Esophagus muscularis mucosa (tissue), 4 donors: ENCODE data around the gene FAM181A. TPM values are rescaled to one million over a fixed set of nuclear protein-coding genes. Genes with fewer than 3 reads are reported as not detected.

Experiments
- DNase-seq: peaks from one replicate; pipeline ENCODE4 v3.0.0-alpha.2; 2017; ENCODE audit errors: extremely low spot score
- H3K27ac ChIP-seq, 4 donors: fragments of 200-600 bp; sonication (generic); replicated peaks in 1 of 4; 1 replicate in 3 of 4; 2 replicates in 1 of 4; pipeline ENCODE4 v1.5.1; 2016 to 2019; ENCODE audit warnings: mild to moderate bottlenecking in 1 of 4
- H3K27me3 ChIP-seq, 4 donors: fragments of 200-600 bp; sonication (generic); one replicate each; pipeline versions ENCODE4 v1.5.1 to v1.6.0; 2016 to 2019
- H3K36me3 ChIP-seq, 4 donors: fragments of 200-600 bp; sonication (generic); one replicate each; pipeline ENCODE4 v1.5.1; 2016 to 2019
- H3K4me1 ChIP-seq, 4 donors: fragments of 200-600 bp; sonication (generic); one replicate each; pipeline ENCODE4 v1.5.1; 2016 to 2019
- H3K4me3 ChIP-seq, 4 donors: fragments of 200-600 bp; sonication (generic); 1 replicate in 2 of 4; 2 replicates in 2 of 4; pipeline ENCODE4 v1.5.1; 2016 to 2019; ENCODE audit warnings: mild to moderate bottlenecking in 4 of 4, moderate library complexity in 1 of 4
- H3K9me3 ChIP-seq, 4 donors: fragments of 200-600 bp; sonication (generic); 1 replicate in 3 of 4; 2 replicates in 1 of 4; pipeline ENCODE4 v1.5.1; 2016 to 2019
- EP300 ChIP-seq: sonication (generic); formaldehyde crosslinking; IDR thresholded peaks from one replicate; pipeline ENCODE4 v1.6.1; 2017; ENCODE audit warnings: antibody characterized with exemption
- POLR2A ChIP-seq: fragments of 450-650 bp; IDR thresholded peaks from one replicate; pipeline ENCODE4 v1.6.1; 2017; ENCODE audit warnings: antibody characterized with exemption, moderate library complexity, mild to moderate bottlenecking, low read depth
- POLR2AphosphoS5 ChIP-seq, 2 donors: sonication (generic); formaldehyde crosslinking; IDR thresholded peaks; one replicate each; pipeline ENCODE4 v1.6.1; 2017; ENCODE audit warnings: antibody characterized with exemption in 2 of 2
- WGBS: methylation state at CpG from one replicate; pipeline ENCODE4 v1.1.5; 2018; 5-methylcytosine and 5-hydroxymethylcytosine counted together
- intact Hi-C: fragments of 100-400 bp; cut with DNase I; formaldehyde crosslinking; loops from one replicate; pipeline ENCODE4 v1.15.1; 2023
- total RNA-seq, 4 donors: library from RNA; depleted of rRNA; stranded (reverse); fragments of >200 nt; gene quantifications; one replicate each; pipeline versions ENCODE4 v1.1.0 to v1.2.1, GENCODE V29; 2016
- TF ChIP-seq, protein P1 (sequence below), 3 experiments: fragments of 200-600 bp in 2 of 3; fragments of 450-650 bp in 1 of 3; sonication (generic) in 2 of 3; IDR thresholded peaks; one replicate each; pipeline ENCODE4 v1.5.1; 2017 to 2019; ENCODE audit warnings: antibody characterized with exemption in 3 of 3, mild to moderate bottlenecking in 2 of 3, moderate library complexity in 1 of 3

The FAM181A gene
- total RNA-seq, 4 donors from 2014 or later, result not detected

DNA sequence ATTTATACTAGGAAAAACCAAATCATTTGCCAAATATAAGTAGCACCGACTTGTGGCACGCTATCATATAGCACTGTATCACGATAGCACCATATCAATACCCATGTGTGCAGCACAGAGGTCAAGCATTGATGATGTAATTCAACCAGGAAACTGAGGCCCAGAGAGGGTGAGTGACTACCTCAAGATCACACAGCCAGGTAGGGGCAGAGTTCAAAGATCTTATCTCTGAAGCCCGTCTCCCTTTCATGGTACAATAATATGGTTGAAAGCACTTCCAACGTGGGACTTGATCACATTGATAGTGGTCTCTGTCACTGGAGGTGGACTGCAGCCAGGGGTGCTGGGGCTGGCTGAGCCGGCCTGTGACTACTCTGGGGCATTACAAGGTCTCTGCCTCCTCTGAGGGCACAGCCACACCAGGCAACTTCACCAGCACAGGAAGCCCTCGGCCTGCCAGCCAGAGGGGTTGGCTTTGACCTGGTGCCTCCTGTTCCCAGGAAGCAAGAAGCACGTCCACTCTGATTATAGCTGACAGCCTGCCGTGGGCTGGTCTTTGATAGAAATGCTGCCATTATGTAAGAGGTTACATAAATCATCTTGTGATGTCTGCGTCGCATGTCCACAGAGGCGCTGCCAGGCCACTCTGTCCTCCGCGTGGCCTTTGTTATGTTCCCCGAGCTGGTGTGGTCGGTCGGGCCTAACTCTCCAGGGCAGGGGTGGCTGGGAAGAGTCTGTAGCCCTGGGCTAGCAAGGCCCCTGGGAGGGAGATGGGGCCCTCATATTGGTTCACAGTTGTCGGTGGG lies 5.9 kb upstream of the FAM181A start:
- DNase-seq, result no peak
- Histone ChIP-seq H3K4me3 (no peak overlapping the region), H3K27ac (no peak overlapping the region), H3K9me3 (peaks cover 0 to 7% (median 0%) of the 10 kb centered on the region in 4 donors), H3K36me3 (no peaks in the 10 kb centered on the region), H3K4me1 (no peaks in the 10 kb centered on the region), H3K27me3 (no peaks in the 10 kb centered on the region)
- 88% methylated on average over 18 of the region's 18 CpGs for WGBS
- intact Hi-C loops, result no loop called here
- TF ChIP-seq POLR2A (no peak), EP300 (no peak), POLR2AphosphoS5 (IDR thresholded peaks at IDR 0.05) (no peak)
- TF ChIP-seq, protein P1, sequence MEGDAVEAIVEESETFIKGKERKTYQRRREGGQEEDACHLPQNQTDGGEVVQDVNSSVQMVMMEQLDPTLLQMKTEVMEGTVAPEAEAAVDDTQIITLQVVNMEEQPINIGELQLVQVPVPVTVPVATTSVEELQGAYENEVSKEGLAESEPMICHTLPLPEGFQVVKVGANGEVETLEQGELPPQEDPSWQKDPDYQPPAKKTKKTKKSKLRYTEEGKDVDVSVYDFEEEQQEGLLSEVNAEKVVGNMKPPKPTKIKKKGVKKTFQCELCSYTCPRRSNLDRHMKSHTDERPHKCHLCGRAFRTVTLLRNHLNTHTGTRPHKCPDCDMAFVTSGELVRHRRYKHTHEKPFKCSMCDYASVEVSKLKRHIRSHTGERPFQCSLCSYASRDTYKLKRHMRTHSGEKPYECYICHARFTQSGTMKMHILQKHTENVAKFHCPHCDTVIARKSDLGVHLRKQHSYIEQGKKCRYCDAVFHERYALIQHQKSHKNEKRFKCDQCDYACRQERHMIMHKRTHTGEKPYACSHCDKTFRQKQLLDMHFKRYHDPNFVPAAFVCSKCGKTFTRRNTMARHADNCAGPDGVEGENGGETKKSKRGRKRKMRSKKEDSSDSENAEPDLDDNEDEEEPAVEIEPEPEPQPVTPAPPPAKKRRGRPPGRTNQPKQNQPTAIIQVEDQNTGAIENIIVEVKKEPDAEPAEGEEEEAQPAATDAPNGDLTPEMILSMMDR (IDR thresholded peaks at IDR 0.05), result no peak

DNA sequence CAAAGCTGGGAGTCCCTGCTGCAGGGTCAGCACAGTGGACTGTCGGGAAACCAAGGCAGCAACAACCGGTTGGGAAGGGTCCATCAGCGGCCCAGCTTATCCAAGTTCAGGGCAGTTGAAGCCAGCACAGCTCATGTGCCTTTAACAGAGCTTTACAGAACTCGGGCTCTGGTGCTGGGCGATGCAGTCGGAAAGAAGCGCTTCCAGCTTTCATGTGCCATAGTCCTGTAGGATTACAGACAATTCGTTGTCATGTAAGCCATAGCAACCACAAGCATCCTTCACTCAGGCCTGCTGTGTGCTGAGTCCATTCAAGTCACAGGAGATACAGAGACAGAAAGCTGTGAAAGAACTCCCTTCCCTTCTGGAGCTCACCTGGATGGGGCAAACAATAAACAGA lies 3.5 kb upstream of the FAM181A start:
- H3K9me3 ChIP-seq, result peaks cover 0 to 7% (median 0%) of the 10 kb centered on the region in 4 donors
- TF ChIP-seq, protein P1 (IDR thresholded peaks at IDR 0.05), result no peak
- TF ChIP-seq POLR2A (no peak), POLR2AphosphoS5 (IDR thresholded peaks at IDR 0.05) (no peak), EP300 (no peak)
- no peak for DNase-seq
- 89% methylated on average over 5 of the region's 8 CpGs for WGBS
- no peaks in the 10 kb centered on the region for H3K27me3 ChIP-seq
- H3K4me3 ChIP-seq, result no peak overlapping the region
- intact Hi-C loops, result no loop called here
- no peaks in the 10 kb centered on the region for H3K36me3 ChIP-seq
- H3K27ac ChIP-seq, result no peak overlapping the region
- H3K4me1 ChIP-seq, result peaks cover 0 to 14% (median 5%) of the 10 kb centered on the region in 4 donors

DNA sequence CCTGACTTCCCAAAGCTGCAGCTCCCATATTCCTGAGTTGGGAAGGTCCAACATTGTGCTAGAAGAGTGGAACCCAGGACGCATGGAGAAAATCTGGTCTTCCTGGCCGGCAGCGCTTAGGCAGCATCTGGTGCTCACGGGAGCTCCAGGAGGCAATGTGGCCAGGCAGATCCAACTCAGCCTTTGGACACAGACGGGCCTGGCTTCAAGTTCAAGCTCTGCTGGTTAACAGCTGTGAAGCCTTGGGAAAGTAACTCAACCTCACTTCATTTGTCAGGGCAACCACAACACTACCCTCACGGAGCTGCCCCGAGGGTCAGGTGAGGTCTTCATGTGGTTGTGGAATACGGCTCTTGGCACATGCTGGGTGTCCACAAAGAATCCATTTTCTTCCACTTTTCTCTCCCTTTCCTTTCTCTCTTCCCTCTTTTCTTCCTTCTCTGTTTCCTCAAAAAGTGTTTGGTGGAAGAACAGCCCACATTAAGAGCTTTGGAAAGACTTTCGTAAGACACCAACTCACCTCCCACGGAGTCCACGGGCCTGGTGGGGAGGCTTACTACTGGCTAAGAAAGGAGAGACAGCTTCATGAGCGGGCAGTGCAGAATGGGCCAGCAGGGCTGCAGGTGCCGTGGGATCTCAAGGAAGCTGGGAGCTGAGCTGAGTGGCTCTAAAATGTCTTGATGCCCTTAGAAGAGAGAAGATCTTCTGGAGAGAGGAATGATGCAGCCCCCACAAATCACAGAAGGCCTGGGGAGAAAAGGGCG lies 2.4 kb upstream of the FAM181A start:
- H3K9me3 ChIP-seq, result no peaks in the 10 kb centered on the region
- H3K4me3 ChIP-seq, result no peak overlapping the region
- H3K27ac ChIP-seq, result no peak overlapping the region
- no peaks in the 10 kb centered on the region for H3K27me3 ChIP-seq
- no peak for DNase-seq
- H3K4me1 ChIP-seq, result peaks cover 0 to 19% (median 6%) of the 10 kb centered on the region in 4 donors
- no peaks in the 10 kb centered on the region for H3K36me3 ChIP-seq
- TF ChIP-seq, protein P1 (IDR thresholded peaks at IDR 0.05), result no peak
- TF ChIP-seq POLR2A, result no peak
- TF ChIP-seq EP300, result no peak
- TF ChIP-seq POLR2AphosphoS5 (IDR thresholded peaks at IDR 0.05), result no peak
- WGBS, result 89% methylated on average over 9 of the region's 14 CpGs
- intact Hi-C loops, result no loop called here

DNA sequence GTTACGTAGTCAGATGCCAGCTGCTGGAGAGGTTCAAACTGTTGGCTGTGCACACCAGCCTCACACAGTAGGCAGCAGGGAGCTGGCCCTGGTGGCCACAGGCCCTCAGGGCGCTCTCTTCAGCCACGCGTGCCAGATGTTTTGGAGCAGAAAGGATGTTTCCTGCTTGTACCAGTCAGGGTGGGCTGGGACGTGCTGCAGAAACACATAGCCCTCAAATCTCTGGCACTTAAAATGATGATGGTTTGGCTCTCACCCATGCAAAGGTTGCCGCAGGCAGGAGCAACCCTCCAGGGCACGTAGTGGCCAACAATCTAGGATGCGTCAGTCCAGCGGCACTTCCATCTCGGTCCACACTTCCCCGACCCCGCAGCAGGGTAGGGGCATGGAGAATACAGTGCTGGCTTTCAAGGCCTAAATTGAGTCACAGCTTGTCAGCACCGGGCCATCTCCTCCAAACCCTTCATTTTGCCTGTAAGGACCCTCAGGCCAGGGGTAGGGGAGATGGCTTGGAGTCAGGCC lies 1.7 kb upstream of the FAM181A start:
- Histone ChIP-seq H3K4me1 (peaks cover 0 to 19% (median 6%) of the 10 kb centered on the region in 4 donors), H3K9me3 (no peaks in the 10 kb centered on the region), H3K27ac (no peak overlapping the region), H3K4me3 (no peak overlapping the region), H3K36me3 (peaks cover 0 to 4% (median 2%) of the 10 kb centered on the region in 4 donors), H3K27me3 (no peaks in the 10 kb centered on the region)
- WGBS, result 94% methylated on average over 10 of the region's 13 CpGs
- intact Hi-C loops, result no loop called here
- no peak for DNase-seq
- TF ChIP-seq POLR2A (no peak), POLR2AphosphoS5 (IDR thresholded peaks at IDR 0.05) (no peak), EP300 (no peak)
- TF ChIP-seq, protein P1 (IDR thresholded peaks at IDR 0.05), result no peak
